LNCAP (cell line): Measurements from ENCODE around the gene BICRA.

Experiments used
- TF ChIP-seq, protein P1 (sequence below): fragments of 450-650 bp; IDR thresholded peaks from 2 replicates; pipeline ENCODE4 v1.5.1; 2017; ENCODE audit warnings: mild to moderate bottlenecking

Gene BICRA

DNA sequence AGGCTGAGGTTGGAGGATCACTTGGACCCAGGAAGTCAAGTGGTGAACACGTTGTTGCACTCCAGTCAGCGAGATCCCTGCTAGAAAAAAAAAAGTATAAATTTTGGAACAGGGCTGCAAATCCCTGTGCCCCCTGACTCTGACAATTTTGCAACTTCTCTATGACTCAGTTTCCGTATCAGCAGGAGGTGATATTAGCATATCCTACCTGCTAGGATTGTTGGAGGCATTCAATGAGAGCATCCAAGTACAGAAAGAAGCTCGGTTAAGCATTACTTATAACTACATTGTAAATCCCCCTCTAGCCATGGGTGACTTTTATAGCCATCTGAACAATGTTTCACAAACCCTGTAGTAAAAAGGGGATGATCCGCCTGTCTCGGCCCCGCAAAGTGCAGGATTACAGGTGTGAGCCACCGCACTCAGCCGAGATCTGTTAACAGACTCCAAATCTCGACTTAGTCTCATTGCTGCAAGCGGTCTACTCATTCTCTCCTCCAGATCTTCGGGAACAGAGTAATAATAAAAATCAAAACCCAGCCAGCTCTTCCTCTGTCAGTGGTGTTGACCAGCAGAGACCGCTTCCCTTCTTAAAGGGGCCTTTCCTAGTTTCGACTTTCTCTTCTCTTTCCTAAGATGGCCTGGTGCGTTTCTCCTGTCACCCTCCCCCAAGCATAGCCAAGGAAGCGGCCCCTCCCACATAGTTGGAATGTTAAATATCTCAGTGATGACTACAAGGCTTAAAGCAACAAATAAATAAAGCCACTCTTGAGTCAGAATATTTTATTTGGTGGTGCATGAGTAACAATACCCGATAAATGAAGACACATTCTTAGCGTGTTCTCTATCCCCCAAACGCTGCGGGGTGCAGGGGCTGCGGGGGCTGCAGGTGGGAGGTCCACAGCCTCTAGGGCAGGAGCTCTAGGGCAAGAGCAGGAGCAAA is 10.3 kb upstream of the BICRA start:
- TF ChIP-seq, protein P1, sequence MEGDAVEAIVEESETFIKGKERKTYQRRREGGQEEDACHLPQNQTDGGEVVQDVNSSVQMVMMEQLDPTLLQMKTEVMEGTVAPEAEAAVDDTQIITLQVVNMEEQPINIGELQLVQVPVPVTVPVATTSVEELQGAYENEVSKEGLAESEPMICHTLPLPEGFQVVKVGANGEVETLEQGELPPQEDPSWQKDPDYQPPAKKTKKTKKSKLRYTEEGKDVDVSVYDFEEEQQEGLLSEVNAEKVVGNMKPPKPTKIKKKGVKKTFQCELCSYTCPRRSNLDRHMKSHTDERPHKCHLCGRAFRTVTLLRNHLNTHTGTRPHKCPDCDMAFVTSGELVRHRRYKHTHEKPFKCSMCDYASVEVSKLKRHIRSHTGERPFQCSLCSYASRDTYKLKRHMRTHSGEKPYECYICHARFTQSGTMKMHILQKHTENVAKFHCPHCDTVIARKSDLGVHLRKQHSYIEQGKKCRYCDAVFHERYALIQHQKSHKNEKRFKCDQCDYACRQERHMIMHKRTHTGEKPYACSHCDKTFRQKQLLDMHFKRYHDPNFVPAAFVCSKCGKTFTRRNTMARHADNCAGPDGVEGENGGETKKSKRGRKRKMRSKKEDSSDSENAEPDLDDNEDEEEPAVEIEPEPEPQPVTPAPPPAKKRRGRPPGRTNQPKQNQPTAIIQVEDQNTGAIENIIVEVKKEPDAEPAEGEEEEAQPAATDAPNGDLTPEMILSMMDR = no peak

DNA sequence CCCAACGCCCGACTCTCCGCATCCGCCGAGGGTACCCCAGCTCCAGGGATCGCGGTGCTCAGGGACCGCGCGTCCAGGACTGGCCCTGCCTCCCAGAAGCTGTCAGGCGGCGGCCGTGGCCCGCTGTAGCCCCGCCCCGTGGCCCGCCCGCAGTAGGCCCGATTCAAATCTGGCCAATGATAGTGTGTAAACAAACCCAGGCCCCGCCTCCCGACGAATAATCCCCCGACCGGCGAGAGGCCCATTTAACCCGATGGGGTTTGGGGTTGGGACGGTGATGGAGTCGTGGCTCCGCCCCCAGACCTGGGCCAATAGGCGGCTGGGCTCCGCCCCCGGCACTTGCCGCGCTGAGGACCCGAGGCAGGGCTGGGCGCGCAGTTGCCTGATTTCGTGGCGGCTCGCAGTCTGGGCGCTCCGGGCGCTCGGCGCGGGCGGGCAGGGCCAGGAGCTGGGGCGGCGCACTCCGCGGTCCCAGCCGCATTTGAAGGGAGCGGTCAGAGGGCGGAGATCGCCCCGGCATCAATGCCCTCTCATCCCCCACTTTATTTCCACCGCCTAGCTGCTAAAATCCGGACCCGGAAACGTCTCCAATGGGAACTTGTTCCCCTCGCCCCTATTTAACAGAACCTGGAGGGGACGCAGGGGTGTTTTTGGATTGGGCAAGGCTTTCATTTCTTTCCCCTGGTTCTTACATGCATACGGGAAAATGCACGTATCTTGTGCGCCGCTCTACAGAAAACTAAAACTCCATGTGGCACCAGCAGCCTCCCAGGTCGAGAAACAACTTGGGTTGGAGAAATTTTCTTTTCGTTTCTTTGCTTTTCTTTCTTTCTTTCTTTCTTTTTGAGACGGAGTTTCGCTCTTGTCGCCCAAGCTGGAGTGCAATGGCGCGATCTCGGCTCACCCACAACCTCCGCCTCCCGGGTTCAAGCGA is 8.4 kb upstream of the BICRA start:
- TF ChIP-seq, protein P1 = no peak

DNA sequence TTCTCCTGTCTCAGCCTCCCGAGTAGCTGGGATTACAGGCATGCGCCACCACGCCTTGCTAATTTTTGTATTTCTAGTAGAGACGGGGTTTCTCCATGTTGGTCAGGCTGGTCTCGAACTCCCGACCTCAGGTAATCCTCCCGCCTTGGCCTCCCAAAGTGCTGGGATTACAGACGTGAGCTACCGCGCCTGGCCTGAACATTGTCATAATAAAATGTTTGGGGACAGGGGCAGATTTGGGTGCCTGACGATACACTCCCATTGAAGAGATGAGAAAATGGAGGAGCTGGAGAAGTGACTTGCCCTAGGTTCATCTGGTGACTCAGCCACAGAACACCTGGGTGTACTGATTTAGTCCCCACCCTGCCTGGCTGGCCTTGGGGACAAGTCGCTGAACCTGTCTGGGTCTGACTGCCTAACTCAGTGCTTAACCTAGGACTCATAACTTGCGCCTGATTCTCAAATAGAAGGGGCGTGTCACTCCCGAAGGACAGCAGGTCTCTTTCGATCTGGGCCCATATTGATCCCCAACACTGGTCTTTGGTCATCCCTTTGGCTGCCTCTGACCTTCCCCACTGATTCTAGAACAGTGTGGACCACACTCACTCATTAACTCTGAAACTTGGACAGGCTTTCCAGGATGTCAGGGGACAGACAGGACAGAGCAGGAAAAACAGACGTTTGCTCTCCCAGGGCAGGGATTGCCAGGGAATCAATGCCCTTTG is 7.6 kb upstream of the BICRA start:
- TF ChIP-seq, protein P1 = no peak

DNA sequence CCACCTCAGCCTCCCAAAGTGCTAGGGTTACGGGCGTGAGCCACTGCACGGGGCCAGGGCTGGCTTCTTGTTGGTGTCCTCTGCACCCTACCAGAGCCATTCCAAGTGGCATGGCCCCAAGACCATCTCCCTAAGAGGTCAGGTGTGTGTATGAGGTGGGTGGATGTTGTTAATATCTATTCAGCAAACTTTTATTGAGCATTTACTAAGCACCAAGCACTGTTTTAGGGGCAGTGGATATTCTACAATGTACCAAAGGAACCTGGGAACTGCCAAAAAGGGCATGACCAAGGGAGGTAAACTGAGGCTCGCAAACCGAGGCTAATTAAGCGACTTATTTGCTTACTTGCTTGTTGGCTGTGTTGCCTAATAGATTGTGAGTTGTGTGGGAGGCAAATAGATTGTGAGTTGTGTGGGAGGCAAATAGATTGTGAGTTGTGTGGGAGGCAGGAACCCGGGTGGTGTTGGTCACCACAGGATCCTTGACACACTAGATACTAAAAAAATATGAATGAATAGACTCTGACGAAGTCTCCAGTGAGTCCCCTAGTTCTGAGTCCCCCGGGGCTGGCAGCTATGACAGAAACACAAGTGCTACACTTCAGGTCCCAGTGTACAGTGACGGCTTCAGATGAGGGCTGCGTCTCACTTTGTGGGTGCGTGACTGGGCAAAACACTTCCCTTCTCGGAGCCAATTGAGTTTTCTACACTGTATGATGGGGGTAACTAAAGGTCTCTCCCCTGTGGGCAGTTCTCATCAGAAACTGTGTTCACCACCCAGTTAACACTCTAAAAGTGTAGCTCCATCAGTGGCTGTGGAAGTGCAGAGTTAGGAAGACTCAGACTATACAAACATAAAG is 5.0 kb upstream of the BICRA start:
- TF ChIP-seq, protein P1 = no peak

DNA sequence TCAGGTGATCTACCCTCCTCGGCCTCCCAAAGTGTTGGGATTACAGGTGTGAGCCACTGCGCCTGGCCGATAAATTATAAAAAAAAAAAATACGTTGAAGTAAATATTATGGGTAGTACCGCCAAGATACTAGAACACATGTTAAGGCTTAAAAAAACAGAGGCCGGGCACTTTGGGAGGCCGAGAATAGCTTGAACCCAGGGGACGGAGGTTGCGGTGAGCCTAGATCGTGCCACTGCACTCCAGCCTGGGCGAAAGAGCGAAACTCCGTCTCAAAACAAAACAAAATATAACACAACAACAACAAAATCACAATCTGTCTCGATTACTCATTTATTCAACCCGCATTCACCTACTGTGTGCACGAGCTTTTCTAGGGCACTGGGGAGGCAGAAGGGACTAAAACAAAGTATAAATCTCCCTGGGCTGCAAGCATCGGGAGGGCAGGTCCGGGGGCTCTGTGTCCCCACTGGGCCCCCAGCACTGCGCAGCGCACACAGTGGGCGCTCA is 1.3 kb upstream of the BICRA start:
- TF ChIP-seq, protein P1 = no peak

DNA sequence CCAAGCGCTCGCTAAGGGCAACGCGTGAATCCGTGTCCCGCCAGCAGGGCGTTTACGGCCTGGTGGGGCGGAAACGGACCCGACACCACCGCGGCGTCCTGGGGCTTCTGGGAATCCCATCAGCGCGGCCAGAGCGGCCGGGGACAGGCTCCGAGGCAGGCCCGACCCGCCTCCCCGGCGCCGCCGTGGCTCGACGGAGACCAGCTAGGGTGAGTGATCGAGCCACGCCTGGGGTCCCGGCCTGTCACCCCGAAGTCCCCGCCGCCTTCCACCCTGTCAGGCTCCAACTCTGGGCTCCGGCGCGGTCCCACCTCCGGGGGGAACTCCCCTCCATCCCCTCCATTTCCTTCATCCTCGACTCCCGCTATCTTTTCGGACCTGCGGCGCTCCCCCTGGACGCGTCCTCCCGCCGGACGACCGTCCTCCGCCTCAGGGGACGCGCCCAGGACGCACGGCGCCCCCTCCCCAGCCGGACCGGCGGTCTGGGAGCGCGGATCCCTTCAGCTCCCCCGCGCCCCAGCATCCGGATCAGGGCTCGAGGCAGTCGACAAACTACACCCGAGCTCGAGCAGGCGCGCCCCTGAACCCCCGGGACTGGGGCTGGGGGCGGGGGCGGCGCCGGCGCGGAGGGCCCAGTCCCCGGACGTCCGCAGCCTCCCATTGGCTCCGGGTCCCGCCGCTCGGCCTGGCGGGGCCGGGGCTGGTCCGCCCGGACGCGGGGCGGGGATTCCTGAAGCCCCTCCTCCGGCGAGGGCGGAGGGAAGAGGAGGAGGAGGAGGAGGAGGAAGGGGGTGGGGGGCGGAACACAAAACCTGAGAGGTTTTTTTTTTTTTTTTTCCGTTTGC is 638 bp upstream of the BICRA start:
- TF ChIP-seq, protein P1 = no peak
